ENCODE measurements around the gene ZFY.

Gene ZFY

DNA sequence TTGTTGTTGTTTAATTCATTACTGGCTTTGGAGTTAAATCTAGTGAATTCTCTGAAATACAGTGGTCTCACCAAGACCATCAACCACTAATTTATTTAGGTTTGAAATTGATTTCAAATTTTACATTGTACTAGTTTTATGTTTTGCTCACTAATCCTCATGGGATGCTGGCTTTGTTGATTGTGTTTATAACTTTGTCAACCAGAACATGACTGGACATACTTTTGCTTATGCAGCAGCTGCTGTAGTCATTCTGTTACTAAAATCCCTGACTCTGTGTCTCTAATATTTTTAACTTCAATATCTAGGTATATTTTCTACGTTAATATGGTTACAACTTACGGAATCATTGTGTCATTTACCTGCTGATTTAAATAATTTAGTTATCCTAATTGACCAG, 26.9 kb downstream of the ZFY start:
- Histone ChIP-seq H3K27me3 (ENCODE audit: insufficient read depth, low read length, poor library complexity) (no peaks in the 10 kb centered on the region), H3K4me2 (ENCODE audit: insufficient read depth, low read length) (no peak overlapping the region), H3K4me1 (ENCODE audit: insufficient read depth, low read length) (no peaks in the 10 kb centered on the region), H3K4me3 (ENCODE audit: low read depth in 1 of 2, low read length in 2 of 2) (no peak overlapping the region), H3K27ac (ENCODE audit: low read length) (no peak overlapping the region), H3K79me2 (ENCODE audit: insufficient read depth, low read length) (peaks cover 60% of the 10 kb centered on the region), H3K9ac (ENCODE audit: low read depth, low read length) (no peak overlapping the region), H4K20me1 (ENCODE audit: insufficient read depth, low read length) (peaks cover 3% of the 10 kb centered on the region; the same call in 1 of the 2 replicates), H3K36me3 (ENCODE audit: insufficient read depth, low read length) (peaks cover 16% of the 10 kb centered on the region), H2AFZ (ENCODE audit: low read depth, low read length) (no peak overlapping the region), H3K9me3 (ENCODE audit: insufficient read depth, low read length, severe bottlenecking) (no peaks in the 10 kb centered on the region)
- DNase-seq (no peak), ATAC-seq (ENCODE audit: insufficient read depth, low read depth) (no peak)
- no peak for TF ChIP-seq EZH2 (IDR thresholded peaks at IDR 0.05; ENCODE audit: borderline replicate concordance, low read depth, low read length, severe bottlenecking)
- TF ChIP-seq CTCF (IDR thresholded peaks at IDR 0.05; ENCODE audit: borderline replicate concordance, extremely low read depth, low read length, poor library complexity, severe bottlenecking), result no peak

DNA sequence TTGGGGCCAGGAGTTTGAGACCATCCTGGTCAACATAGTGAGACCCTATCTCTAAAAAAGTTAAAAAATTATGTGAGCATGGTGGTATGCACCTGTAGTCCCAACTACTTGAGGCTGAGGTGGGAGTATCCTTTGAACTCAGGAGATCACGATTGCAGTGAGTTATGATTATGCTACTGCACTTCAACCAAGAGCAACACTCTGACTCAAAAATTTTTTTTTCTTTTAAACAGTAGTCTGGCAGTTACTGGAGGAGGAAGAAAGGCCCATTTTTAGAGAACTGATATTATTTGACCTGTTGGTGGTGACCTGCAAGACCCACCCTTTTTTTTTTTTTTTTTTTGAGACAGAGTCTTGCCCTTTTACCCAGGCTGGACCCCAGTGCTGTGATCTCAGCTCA, 29.6 kb downstream of the ZFY start:
- H2AFZ ChIP-seq (ENCODE audit: low read depth, low read length), result no peak overlapping the region
- no peak overlapping the region for H3K9ac ChIP-seq (ENCODE audit: low read depth, low read length)
- peaks cover 9% of the 10 kb centered on the region for H3K36me3 ChIP-seq (ENCODE audit: insufficient read depth, low read length)
- DNase-seq, result no peak
- H3K4me2 ChIP-seq (ENCODE audit: insufficient read depth, low read length), result no peak overlapping the region
- H3K27ac ChIP-seq (ENCODE audit: low read length), result no peak overlapping the region
- no peak for ATAC-seq (ENCODE audit: insufficient read depth, low read depth)
- H4K20me1 ChIP-seq (ENCODE audit: insufficient read depth, low read length), result peaks cover 3% of the 10 kb centered on the region; the same call in 1 of the 2 replicates
- 0 out of 2 replicates have a peak, but pooled peaks cover 2% of the 10 kb centered on the region for H3K4me1 ChIP-seq (ENCODE audit: insufficient read depth, low read length)
- peaks cover 55% of the 10 kb centered on the region for H3K79me2 ChIP-seq (ENCODE audit: insufficient read depth, low read length)
- TF ChIP-seq EZH2 (IDR thresholded peaks at IDR 0.05; ENCODE audit: borderline replicate concordance, low read depth, low read length, severe bottlenecking) (no peak), CTCF (IDR thresholded peaks at IDR 0.05; ENCODE audit: borderline replicate concordance, extremely low read depth, low read length, poor library complexity, severe bottlenecking) (no peak)
- H3K27me3 ChIP-seq (ENCODE audit: insufficient read depth, low read length, poor library complexity), result no peaks in the 10 kb centered on the region
- no peak overlapping the region for H3K4me3 ChIP-seq (ENCODE audit: low read depth in 1 of 2, low read length in 2 of 2)
- H3K9me3 ChIP-seq (ENCODE audit: insufficient read depth, low read length, severe bottlenecking), result no peaks in the 10 kb centered on the region

DNA sequence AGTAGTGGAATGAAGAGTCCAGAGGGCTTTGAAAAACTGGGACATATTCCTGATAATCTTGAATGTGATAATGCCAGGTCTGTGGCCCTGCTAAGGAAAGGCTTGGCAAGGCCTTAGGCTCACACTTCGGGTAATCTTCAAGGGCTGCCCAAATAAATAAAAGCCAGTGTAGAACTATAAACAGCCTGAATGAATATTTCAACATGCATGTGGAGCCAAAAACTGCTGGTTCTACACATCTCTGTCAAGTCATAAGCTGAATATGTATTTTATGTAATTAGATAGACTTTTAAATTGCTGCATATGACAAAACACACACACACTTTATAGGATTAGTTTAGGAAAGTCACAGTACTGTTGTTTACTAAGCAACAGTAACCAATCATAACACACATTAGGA, 30.4 kb downstream of the ZFY start:
- peaks cover 59% of the 10 kb centered on the region for H3K79me2 ChIP-seq (ENCODE audit: insufficient read depth, low read length)
- TF ChIP-seq EZH2 (IDR thresholded peaks at IDR 0.05; ENCODE audit: borderline replicate concordance, low read depth, low read length, severe bottlenecking), result no peak
- TF ChIP-seq CTCF (IDR thresholded peaks at IDR 0.05; ENCODE audit: borderline replicate concordance, extremely low read depth, low read length, poor library complexity, severe bottlenecking), result no peak

More for the DNA sequence above, 30.4 kb downstream of the ZFY start:
- no peak overlapping the region for H3K4me2 ChIP-seq (ENCODE audit: insufficient read depth, low read length)
- H3K4me1 ChIP-seq (ENCODE audit: insufficient read depth, low read length), result 0 out of 2 replicates have a peak, but pooled peaks cover 2% of the 10 kb centered on the region
- no peak overlapping the region for H2AFZ ChIP-seq (ENCODE audit: low read depth, low read length)
- H3K9ac ChIP-seq (ENCODE audit: low read depth, low read length), result no peak overlapping the region
- no peak for ATAC-seq (ENCODE audit: insufficient read depth, low read depth)
- H3K27me3 ChIP-seq (ENCODE audit: insufficient read depth, low read length, poor library complexity), result no peaks in the 10 kb centered on the region
- H3K9me3 ChIP-seq (ENCODE audit: insufficient read depth, low read length, severe bottlenecking), result no peaks in the 10 kb centered on the region
- peaks cover 3% of the 10 kb centered on the region; the same call in 1 of the 2 replicates for H4K20me1 ChIP-seq (ENCODE audit: insufficient read depth, low read length)
- H3K27ac ChIP-seq (ENCODE audit: low read length), result no peak overlapping the region
- H3K4me3 ChIP-seq (ENCODE audit: low read depth in 1 of 2, low read length in 2 of 2), result no peak overlapping the region
- DNase-seq, result no peak
- peaks cover 9% of the 10 kb centered on the region for H3K36me3 ChIP-seq (ENCODE audit: insufficient read depth, low read length)

All from DND-41 (cell line).